HG02623 (cell line): Measurements from ENCODE around the gene PAPOLB.

Source experiments
- ATAC-seq: cut with Tn5 transposase; IDR thresholded peaks from one replicate; pipeline ENCODE4 v1.9.1; 2021; ENCODE audit warnings: moderate library complexity; ENCODE audit not compliant: unreplicated experiment

Gene PAPOLB

GRCh38 chr7:4825081-4825480, 36.7 kb downstream of the PAPOLB start:
- ATAC-seq = no peak

GRCh38 chr7:4824120-4824775, 37.6 kb downstream of the PAPOLB start:
- ATAC-seq = no peak

GRCh38 chr7:4823441-4824119, 38.2 kb downstream of the PAPOLB start:
- ATAC-seq = no peak

GRCh38 chr7:4822677-4823076, 39.2 kb downstream of the PAPOLB start:
- ATAC-seq = no peak

- ATAC-seq = no peak
Measured at GRCh38 chr7:4820967-4821471, 40.8 kb downstream of the PAPOLB start.

- ATAC-seq = no peak
Measured at GRCh38 chr7:4820405-4820966, 41.3 kb downstream of the PAPOLB start.

GRCh38 chr7:4819560-4820404, 42.0 kb downstream of the PAPOLB start:
- ATAC-seq = no peak

GRCh38 chr7:4818000-4818794, 43.6 kb downstream of the PAPOLB start:
- no peak for ATAC-seq

GRCh38 chr7:4817178-4817901, 44.5 kb downstream of the PAPOLB start:
- no peak for ATAC-seq

GRCh38 chr7:4816419-4817080, 45.3 kb downstream of the PAPOLB start:
- no peak for ATAC-seq

GRCh38 chr7:4815609-4816418, 46.0 kb downstream of the PAPOLB start:
- ATAC-seq = no peak

GRCh38 chr7:4815121-4815520, 46.7 kb downstream of the PAPOLB start:
- ATAC-seq = no peak

- no peak for ATAC-seq
Measured at GRCh38 chr7:4814433-4814832, 47.4 kb downstream of the PAPOLB start.

- ATAC-seq = no peak
Measured at GRCh38 chr7:4809666-4810065, 52.2 kb downstream of the PAPOLB start.

GRCh38 chr7:4809091-4809591, 52.7 kb downstream of the PAPOLB start:
- ATAC-seq = no peak

GRCh38 chr7:4808565-4808964, 53.3 kb downstream of the PAPOLB start:
- ATAC-seq = no peak

- ATAC-seq = no peak
Measured at GRCh38 chr7:4808026-4808425, 53.8 kb downstream of the PAPOLB start.
